Measurements from ENCODE around the gene OBSL1. TPM values are rescaled to one million over a fixed set of nuclear protein-coding genes. Genes with fewer than 3 reads are reported as not detected.

The OBSL1 gene
- total and polyA plus RNA-seq, 3 donors from 2014 or later = 312 to 507 (median 462) TPM

DNA sequence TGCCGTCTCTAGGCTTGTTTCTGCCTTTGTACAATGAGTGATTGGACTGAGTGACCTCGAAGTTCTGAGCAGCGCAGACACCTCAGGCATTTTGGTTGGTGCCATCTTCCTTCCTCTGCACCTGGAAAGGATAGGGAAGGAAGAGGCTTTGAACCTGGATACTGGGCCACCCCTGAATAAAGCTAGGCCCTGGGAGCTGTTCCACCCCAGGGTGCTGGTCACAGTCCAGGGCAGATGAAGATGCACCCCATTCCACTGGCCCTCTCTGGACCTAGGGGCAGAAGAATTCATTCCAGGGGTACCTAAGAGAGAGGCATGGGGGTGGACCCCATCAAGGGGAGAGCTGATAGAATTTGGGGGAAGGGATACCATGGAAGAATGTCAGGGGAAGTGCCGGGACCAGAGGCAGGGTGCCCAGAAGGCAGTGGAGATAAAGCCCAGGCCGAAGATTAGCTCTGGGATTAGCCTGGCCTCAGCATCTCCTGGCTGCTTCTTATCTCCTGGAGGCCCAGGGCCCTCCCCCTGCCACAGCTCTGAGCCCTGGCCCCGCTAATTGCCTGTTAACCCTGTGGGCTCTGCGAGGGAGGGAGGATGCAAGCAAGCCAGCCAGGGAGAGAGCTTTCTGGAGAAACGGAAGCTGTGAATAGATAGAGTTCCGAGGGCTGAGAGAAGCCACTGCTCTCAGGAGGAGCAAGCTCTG is 45.7 kb downstream of the OBSL1 start:
- no peak for DNase-seq
- Histone ChIP-seq H3K27ac (no peak overlapping the region), H3K27me3 (no peaks in the 10 kb centered on the region), H3K36me3 (ENCODE audit: low read depth, missing control alignments) (no peaks in the 10 kb centered on the region), H3K4me1 (peaks cover 15% of the 10 kb centered on the region), H3K9me3 (no peaks in the 10 kb centered on the region), H3K4me3 (no peak overlapping the region)
- intact Hi-C loops (cut with DNase I; ENCODE audit: low total_unique reads) = loop anchor here (10.0 kb wide), 1 partner anchor 51 kb away; no protein-coding TSS in a partner anchor
- 56 to 67% methylated on average over 8 to 9 of the region's 9 CpGs for WGBS, 2 donors
- TF ChIP-seq POLR2A (IDR thresholded peaks at IDR 0.05) = no peak
- TF ChIP-seq, protein P1, sequence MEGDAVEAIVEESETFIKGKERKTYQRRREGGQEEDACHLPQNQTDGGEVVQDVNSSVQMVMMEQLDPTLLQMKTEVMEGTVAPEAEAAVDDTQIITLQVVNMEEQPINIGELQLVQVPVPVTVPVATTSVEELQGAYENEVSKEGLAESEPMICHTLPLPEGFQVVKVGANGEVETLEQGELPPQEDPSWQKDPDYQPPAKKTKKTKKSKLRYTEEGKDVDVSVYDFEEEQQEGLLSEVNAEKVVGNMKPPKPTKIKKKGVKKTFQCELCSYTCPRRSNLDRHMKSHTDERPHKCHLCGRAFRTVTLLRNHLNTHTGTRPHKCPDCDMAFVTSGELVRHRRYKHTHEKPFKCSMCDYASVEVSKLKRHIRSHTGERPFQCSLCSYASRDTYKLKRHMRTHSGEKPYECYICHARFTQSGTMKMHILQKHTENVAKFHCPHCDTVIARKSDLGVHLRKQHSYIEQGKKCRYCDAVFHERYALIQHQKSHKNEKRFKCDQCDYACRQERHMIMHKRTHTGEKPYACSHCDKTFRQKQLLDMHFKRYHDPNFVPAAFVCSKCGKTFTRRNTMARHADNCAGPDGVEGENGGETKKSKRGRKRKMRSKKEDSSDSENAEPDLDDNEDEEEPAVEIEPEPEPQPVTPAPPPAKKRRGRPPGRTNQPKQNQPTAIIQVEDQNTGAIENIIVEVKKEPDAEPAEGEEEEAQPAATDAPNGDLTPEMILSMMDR (IDR thresholded peaks at IDR 0.05) = no peak

DNA sequence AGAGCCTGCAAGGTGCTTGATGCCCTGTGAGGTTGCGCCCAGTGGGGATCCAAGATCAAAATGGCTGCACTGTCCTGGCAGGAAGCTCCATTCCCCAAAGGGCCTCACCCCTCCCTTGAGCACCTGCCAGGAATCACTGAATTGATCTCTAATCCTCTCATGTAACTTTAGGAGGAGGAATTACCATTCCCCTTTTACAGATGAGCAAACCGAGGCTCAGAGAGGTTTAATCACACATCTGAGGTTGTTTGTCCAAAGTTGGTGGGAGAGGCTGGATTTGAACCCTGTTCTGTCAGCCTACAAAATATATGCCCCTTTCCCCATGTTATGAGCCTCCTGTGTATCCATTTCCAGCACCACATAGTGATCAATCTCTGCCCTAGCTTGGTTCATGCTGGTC is 46.5 kb downstream of the OBSL1 start:
- no peak overlapping the region for H3K27ac ChIP-seq
- H3K4me3 ChIP-seq = no peak overlapping the region
- no peak for DNase-seq
- WGBS, 2 donors = 98 to 100% methylated on average over 2 of the region's 2 CpGs
- H3K4me1 ChIP-seq = peaks cover 13% of the 10 kb centered on the region
- H3K9me3 ChIP-seq = no peaks in the 10 kb centered on the region
- H3K27me3 ChIP-seq = no peaks in the 10 kb centered on the region
- H3K36me3 ChIP-seq (ENCODE audit: low read depth, missing control alignments) = no peaks in the 10 kb centered on the region
- intact Hi-C loops (cut with DNase I; ENCODE audit: low total_unique reads) = loop anchor here (10.0 kb wide), 1 partner anchor 50 kb away; no protein-coding TSS in a partner anchor
- TF ChIP-seq POLR2A (IDR thresholded peaks at IDR 0.05) = no peak
- TF ChIP-seq, protein P1 (IDR thresholded peaks at IDR 0.05) = no peak

GRCh38 chr2:219523031-219523671 is 48.2 kb downstream of the OBSL1 start:
- Histone ChIP-seq H3K27me3 (no peaks in the 10 kb centered on the region), H3K27ac (no peak overlapping the region), H3K9me3 (no peaks in the 10 kb centered on the region), H3K4me1 (peaks cover 11% of the 10 kb centered on the region), H3K4me3 (peak overlapping the region; percentile 34 to 37), H3K36me3 (ENCODE audit: low read depth, missing control alignments) (no peaks in the 10 kb centered on the region)
- TF ChIP-seq, protein P1 (IDR thresholded peaks at IDR 0.05) = no peak
- TF ChIP-seq POLR2A (IDR thresholded peaks at IDR 0.05) = no peak
- intact Hi-C loops (cut with DNase I; ENCODE audit: low total_unique reads) = loop anchor here (10.0 kb wide), 1 partner anchor 48 kb away; no protein-coding TSS in a partner anchor
- 20 to 30% methylated on average over 24 of the region's 24 CpGs for WGBS, 2 donors
- no peak for DNase-seq

- WGBS, 2 donors = 8 to 10% methylated on average over 23 to 69 of the region's 70 CpGs
- Histone ChIP-seq H3K4me1 (peaks cover 11% of the 10 kb centered on the region), H3K9me3 (no peaks in the 10 kb centered on the region), H3K4me3 (peak overlapping the region; percentile 34 to 37), H3K27me3 (no peaks in the 10 kb centered on the region), H3K36me3 (ENCODE audit: low read depth, missing control alignments) (no peaks in the 10 kb centered on the region), H3K27ac (no peak overlapping the region)
- peak; percentile 59 for DNase-seq
- TF ChIP-seq POLR2A (IDR thresholded peaks at IDR 0.05) = no peak
- TF ChIP-seq, protein P1 (IDR thresholded peaks at IDR 0.05) = no peak
- intact Hi-C loops (cut with DNase I; ENCODE audit: low total_unique reads) = loop anchor here (10.0 kb wide), 1 partner anchor 48 kb away; no protein-coding TSS in a partner anchor
Measured at GRCh38 chr2:219522111-219523030, 49.0 kb downstream of the OBSL1 start.

All from testis (tissue), 3 donors.